ENCODE data around the gene VCL. TPM values are rescaled to one million over a fixed set of nuclear protein-coding genes. Genes with fewer than 3 reads are reported as not detected.

Gene VCL
- total and polyA plus RNA-seq, 2 of the 8 experiments (the other 6 are each of a cell fraction or from before 2014, with no cell fraction given): 119 to 377 TPM

- FAIRE-seq: no peak
- DNase-seq (ENCODE audit: low read depth in 1 of 2, low spot score in 2 of 2): peak in 1 of 2 experiments; percentile 56
- Histone ChIP-seq H3K79me1 (ENCODE audit: low read depth, low read length) (no peaks in the 10 kb centered on the region), H4K5ac (ENCODE audit: insufficient read length, low read depth, low read length) (peak overlapping the region; percentile 84), H2BK20ac (ENCODE audit: low read length) (peak overlapping the region; percentile 62), H2BK5ac (ENCODE audit: low read depth, low read length) (peak overlapping the region; percentile 100), H3K9me3 (ENCODE audit: insufficient read depth in 2 of 2, low read depth in 1 of 2, low read length in 1 of 2) (no peaks in the 10 kb centered on the region), H3K79me2 (ENCODE audit: control insufficient read depth in 1 of 2, insufficient read depth in 2 of 2, low read length in 2 of 2) (no peaks in the 10 kb centered on the region), H2AFZ (ENCODE audit: low read length) (no peak overlapping the region), H3K4me3 (ENCODE audit: extremely low read depth in 1 of 4, insufficient read depth in 2 of 4, low read depth in 3 of 4, low read length in 4 of 4) (peak overlapping the region in 1 of 4 experiments; percentile 38; a peak in 1 of 8 replicates), H3K36me3 (ENCODE audit: control insufficient read depth in 2 of 4, insufficient read depth in 4 of 4, low read length in 3 of 4) (no peaks in the 10 kb centered on the region), H3K27ac (ENCODE audit: low read depth, low read length) (peak overlapping the region; percentile 96; the same call in 1 of the 2 replicates), H4K8ac (ENCODE audit: extremely low read depth, insufficient read depth, low read length) (no peak overlapping the region), H3K23ac (ENCODE audit: insufficient read length) (no peak overlapping the region), H3K4me2 (ENCODE audit: insufficient read depth in 1 of 2, low read depth in 2 of 2, low read length in 2 of 2) (peak overlapping the region; percentile 65 to 75), H2BK120ac (replicated peaks; ENCODE audit: low read depth, low read length) (peak overlapping the region; percentile 100), H3K4ac (replicated peaks; ENCODE audit: insufficient read length, low read depth, low read length) (peak overlapping the region; percentile 46), H3K56ac (replicated peaks; ENCODE audit: insufficient read length, low read depth, low read length) (peak overlapping the region; percentile 91), H3K23me2 (ENCODE audit: low read depth, low read length) (no peaks in the 10 kb centered on the region), H3K27me3 (replicated peaks in 1 of 4; ENCODE audit: control insufficient read depth in 3 of 4, extremely low read depth in 1 of 4, insufficient read depth in 3 of 4, low read length in 3 of 4) (no peaks in the 10 kb centered on the region), H3K4me1 (replicated peaks in 1 of 4; ENCODE audit: control insufficient read depth in 3 of 4, insufficient read depth in 4 of 4, low read length in 3 of 4) (peaks cover 18 to 38% (median 31%) of the 10 kb centered on the region in 4 experiments), H3K18ac (ENCODE audit: extremely low read depth, low read length) (peak overlapping the region; percentile 39), H3K9ac (replicated peaks in 1 of 4; ENCODE audit: extremely low read depth in 1 of 4, low read depth in 3 of 4, low read length in 3 of 4) (peak overlapping the region in 2 of 4 experiments; percentile 14 to 20; a peak in 2 of 7 replicates), H2BK12ac (ENCODE audit: low read depth, low read length) (peak overlapping the region; percentile 17; the same call in 1 of the 2 replicates), H4K91ac (replicated peaks; ENCODE audit: insufficient read length, low read length) (peak overlapping the region; percentile 93), H3K14ac (ENCODE audit: insufficient read length) (no peak overlapping the region), H4K20me1 (replicated peaks in 1 of 2; ENCODE audit: control insufficient read depth in 1 of 2, insufficient read depth in 2 of 2, low read length in 2 of 2) (no peaks in the 10 kb centered on the region), H2AK5ac (ENCODE audit: low read depth, low read length) (no peak overlapping the region), H2BK15ac (ENCODE audit: low read length) (no peak overlapping the region)
- WGBS, 2 experiments (ENCODE audit: extremely low coverage in 1 of 2, insufficient coverage in 1 of 2, insufficient read length in 1 of 2, insufficient replicate concordance in 2 of 2, low coverage in 1 of 2, low lambda C conversion rate in 2 of 2, missing lambda C conversion rate in 1 of 2): 44% methylated on average over 6 of the region's 6 CpGs; no CpG with 5 or more reads in 1 of the 2 experiments
- TF ChIP-seq SRF (IDR thresholded peaks at IDR 0.05; ENCODE audit: low read depth, low read length) (peak; percentile 50; the same call in 1 of the 2 replicates), CEBPB (IDR thresholded peaks at IDR 0.05; ENCODE audit: low read depth, low read length) (no peak), ZNF274 (IDR thresholded peaks at IDR 0.05; ENCODE audit: borderline replicate concordance, extremely low read depth, low read length) (no peak), RBBP5 (IDR thresholded peaks at IDR 0.05; ENCODE audit: borderline replicate concordance, low read depth, low read length) (no peak), SP1 (IDR thresholded peaks at IDR 0.05; ENCODE audit: low read depth, low read length) (0 out of 2 replicates have a peak, but pooled peaks have one; percentile 32), EZH2 (IDR thresholded peaks at IDR 0.05; ENCODE audit: low read depth, low read length, severe bottlenecking) (no peak)
- ChIA-PET POLR2A (ENCODE audit: partially characterized antibody) (interaction anchor here (1.0 to 8.5 kb wide), 17 partner anchors 9 to 208 kb away, joined by 3 to 261 read pairs (median 9); partner anchors contain the start of genes PLAU and VCL), CTCF (ENCODE audit: partially characterized antibody) (interaction anchor here (0.7 to 2.0 kb wide), 9 partner anchors 10 to 150 kb away, joined by 3 to 7 read pairs (median 4); no protein-coding TSS in a partner anchor)
Measured at GRCh38 chr10:73968098-73968521, 29.8 kb upstream of the VCL start.

Data from H1 (cell line).